H9 (cell line): Measurements from ENCODE around the gene ZBTB22. TPM values are rescaled to one million over a fixed set of nuclear protein-coding genes. Genes with fewer than 3 reads are reported as not detected.

Source experiments
- DNase-seq: peaks from one replicate; pipeline ENCODE4 v3.0.0-alpha.2; 2017
- H2AFZ ChIP-seq: one replicate; pipeline ENCODE4 v1.6.1; 2013; ENCODE audit warnings: mild to moderate bottlenecking, low read length, control low read depth, moderate library complexity
- H2AK5ac ChIP-seq: 2 replicates; pipeline ENCODE4 v1.6.1; 2013; ENCODE audit warnings: low read length, control low read depth, mixed read lengths; ENCODE audit not compliant: insufficient read length
- H2BK120ac ChIP-seq: one replicate; pipeline ENCODE4 v1.6.1; 2013; ENCODE audit warnings: low read depth, mild to moderate bottlenecking, low read length, control low read depth, inconsistent platforms; ENCODE audit not compliant: poor library complexity, severe bottlenecking
- H2BK12ac ChIP-seq: 2 replicates; pipeline ENCODE4 v1.6.1; 2013; ENCODE audit warnings: low read length, control low read depth, mixed read lengths, low read depth; ENCODE audit not compliant: insufficient read length
- H2BK15ac ChIP-seq: 2 replicates; pipeline ENCODE4 v1.6.1; 2013; ENCODE audit warnings: low read depth, low read length, control low read depth
- H2BK20ac ChIP-seq: one replicate; pipeline ENCODE4 v1.6.1; 2013; ENCODE audit warnings: low read depth, mild to moderate bottlenecking, low read length, control low read depth, inconsistent platforms; ENCODE audit not compliant: poor library complexity, severe bottlenecking
- H2BK5ac ChIP-seq: 2 replicates; pipeline ENCODE4 v1.6.1; 2013; ENCODE audit warnings: low read length, control low read depth, mixed read lengths; ENCODE audit not compliant: insufficient read length
- H3K14ac ChIP-seq: 2 replicates; pipeline ENCODE4 v1.6.1; 2013; ENCODE audit warnings: low read length, control low read depth; ENCODE audit not compliant: insufficient read depth
- H3K18ac ChIP-seq: 2 replicates; pipeline ENCODE4 v1.6.1; 2013; ENCODE audit warnings: low read depth, mild to moderate bottlenecking, mixed read lengths, low read length, control low read depth; ENCODE audit not compliant: insufficient read length
- H3K23ac ChIP-seq: 2 replicates; pipeline ENCODE4 v1.6.1; 2013; ENCODE audit warnings: low read length, control low read depth, mixed read lengths, low read depth; ENCODE audit not compliant: insufficient read length
- H3K23me2 ChIP-seq: 2 replicates; pipeline ENCODE4 v1.6.1; 2013; ENCODE audit warnings: low read depth, mild to moderate bottlenecking, mixed read lengths, low read length, control low read depth; ENCODE audit not compliant: insufficient read length, poor library complexity, severe bottlenecking
- H3K27ac ChIP-seq: 2 replicates; pipeline ENCODE4 v1.5.1; 2013; ENCODE audit warnings: low read length, control low read depth, mixed read lengths, low read depth; ENCODE audit not compliant: insufficient read length
- H3K27me3 ChIP-seq: 2 replicates; pipeline ENCODE4 v1.6.1; 2013; ENCODE audit warnings: low read length, control low read depth, inconsistent platforms; ENCODE audit not compliant: insufficient read depth
- H3K4ac ChIP-seq: 2 replicates; pipeline ENCODE4 v1.6.1; 2013; ENCODE audit warnings: low read depth, mild to moderate bottlenecking, control low read depth, inconsistent platforms, low read length, moderate library complexity
- H3K4me1 ChIP-seq: 2 replicates; pipeline ENCODE4 v1.6.1; 2013; ENCODE audit warnings: low read length, control low read depth, inconsistent platforms; ENCODE audit not compliant: insufficient read depth
- H3K4me2 ChIP-seq: 2 replicates; pipeline ENCODE4 v1.6.1; 2013; ENCODE audit warnings: low read length, control low read depth, mixed read lengths; ENCODE audit not compliant: insufficient read length, insufficient read depth
- H3K56ac ChIP-seq: 2 replicates; pipeline ENCODE4 v1.6.1; 2013; ENCODE audit warnings: low read depth, mild to moderate bottlenecking, mixed read lengths, low read length, control low read depth; ENCODE audit not compliant: insufficient read length
- H3K79me1 ChIP-seq: 2 replicates; pipeline ENCODE4 v1.6.1; 2013; ENCODE audit warnings: low read depth, mild to moderate bottlenecking, moderate library complexity, low read length, control low read depth, inconsistent platforms; ENCODE audit not compliant: insufficient read depth, poor library complexity, severe bottlenecking
- H3K79me2 ChIP-seq: 2 replicates; pipeline ENCODE4 v1.6.1; 2013; ENCODE audit warnings: low read length, control low read depth, inconsistent platforms; ENCODE audit not compliant: insufficient read depth
- H3K9ac ChIP-seq: 2 replicates; pipeline ENCODE4 v1.6.1; 2013; ENCODE audit warnings: low read length, control low read depth, mixed read lengths; ENCODE audit not compliant: insufficient read length; ENCODE audit errors: extremely low read depth
- H3K9me3 ChIP-seq: one replicate; pipeline ENCODE4 v1.6.1; 2013; ENCODE audit warnings: low read depth, low read length, inconsistent platforms; ENCODE audit not compliant: control insufficient read depth
- H3T11ph ChIP-seq: one replicate; pipeline ENCODE4 v1.6.1; 2013; ENCODE audit warnings: mild to moderate bottlenecking, low read length, control low read depth, inconsistent platforms
- H4K20me1 ChIP-seq: one replicate; pipeline ENCODE4 v1.6.1; 2013; ENCODE audit not compliant: control insufficient read depth, insufficient read length, insufficient read depth
- H4K5ac ChIP-seq: 2 replicates; pipeline ENCODE4 v1.6.1; 2013; ENCODE audit warnings: low read depth, mild to moderate bottlenecking, mixed read lengths, low read length, control low read depth; ENCODE audit not compliant: insufficient read length
- H4K8ac ChIP-seq: replicated peaks from 2 replicates; pipeline ENCODE4 v1.6.1; 2013; ENCODE audit warnings: low read length, control low read depth, mixed read lengths, low read depth; ENCODE audit not compliant: insufficient read length
- H4K91ac ChIP-seq: 2 replicates; pipeline ENCODE4 v1.6.1; 2013; ENCODE audit warnings: low read depth, mild to moderate bottlenecking, moderate library complexity, mixed read lengths, low read length, control low read depth; ENCODE audit not compliant: insufficient read length
- H3K27ac Mint-ChIP-seq, 3 experiments: 2 replicates in 2 of 3; 3 replicates in 1 of 3; pipeline ENCODE4 v1.8.0; 2020 to 2021; ENCODE audit warnings: mixed read lengths in 3 of 3, mild to moderate bottlenecking in 1 of 3, moderate library complexity in 1 of 3
- H3K27me3 Mint-ChIP-seq: 2 replicates; pipeline ENCODE4 v1.8.0; 2021; ENCODE audit warnings: low read depth, mild to moderate bottlenecking, moderate library complexity, mixed read lengths
- H3K36me3 Mint-ChIP-seq, 3 experiments: 2 replicates in 2 of 3; 3 replicates in 1 of 3; pipeline ENCODE4 v1.8.0; 2020 to 2021; ENCODE audit warnings: low read depth in 3 of 3, mixed read lengths in 3 of 3; ENCODE audit not compliant: insufficient read depth in 1 of 3
- H3K4me1 Mint-ChIP-seq, 2 experiments: 2 replicates each; pipeline ENCODE4 v1.8.0; 2020; ENCODE audit warnings: mixed read lengths in 2 of 2
- H3K4me3 Mint-ChIP-seq, 2 experiments: 2 replicates in 1 of 2; 3 replicates in 1 of 2; pipeline ENCODE4 v1.8.0; 2020 to 2021; ENCODE audit warnings: mild to moderate bottlenecking in 2 of 2, mixed read lengths in 2 of 2, moderate library complexity in 1 of 2
- H3K9me3 Mint-ChIP-seq, 2 experiments: 2 replicates in 1 of 2; 3 replicates in 1 of 2; pipeline ENCODE4 v1.8.0; 2020; ENCODE audit warnings: mild to moderate bottlenecking in 2 of 2, mixed read lengths in 2 of 2, moderate library complexity in 1 of 2
- WGBS: extraction: QIAGEN DNeasy Blood & Tissue Kit; methylation state at CpG from one replicate; pipeline ENCODE4 v1.1.7; 2013; ENCODE audit warnings: missing lambda C conversion rate, low lambda C conversion rate, mixed read lengths; ENCODE audit not compliant: insufficient read length; ENCODE audit errors: extremely low coverage; 5-methylcytosine and 5-hydroxymethylcytosine counted together
- total RNA-seq: library from RNA; stranded (reverse); gene quantifications from 2 replicates; pipeline ENCODE4 v1.2.1, GENCODE V29; 2021
- TF ChIP-seq, protein P1 (sequence below): fragments of 200-600 bp; sonication (generic); conservative IDR thresholded peaks from 3 replicates; pipeline ENCODE4 v1.8.0; 2021; ENCODE audit warnings: antibody characterized with exemption, mild to moderate bottlenecking

ZBTB22 gene
- total RNA-seq, 1 experiment from 2014 or later, result 8.1 TPM

DNA sequence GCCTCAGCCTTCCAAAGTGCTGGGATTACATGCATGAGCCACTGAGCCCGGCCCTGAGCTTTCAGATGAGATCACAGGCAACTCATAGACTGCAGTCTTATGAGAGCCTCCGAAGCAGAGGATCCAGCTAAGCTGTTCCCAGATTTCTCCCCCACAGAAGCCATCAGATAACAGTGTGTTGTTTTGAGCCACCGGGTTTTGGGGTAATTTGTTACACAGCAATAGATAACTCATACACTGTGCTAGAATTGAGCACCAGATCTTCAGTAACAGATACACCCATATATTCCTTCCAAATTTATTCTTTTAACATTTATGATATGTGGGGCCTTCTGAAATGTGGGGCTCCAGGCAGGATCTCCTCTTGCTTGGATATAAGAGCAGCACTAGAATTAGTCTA lies 19.0 kb upstream of the ZBTB22 start:
- H3K9ac ChIP-seq, result no peak overlapping the region
- no peaks in the 10 kb centered on the region for H4K20me1 ChIP-seq
- H3K27me3 Mint-ChIP-seq, result no peaks in the 10 kb centered on the region
- H3K9me3 Mint-ChIP-seq, result no peaks in the 10 kb centered on the region
- no peak overlapping the region for H3K14ac ChIP-seq
- no peak overlapping the region for H3K23ac ChIP-seq
- H2BK15ac ChIP-seq, result no peak overlapping the region
- no peak overlapping the region for H4K91ac ChIP-seq
- H4K8ac ChIP-seq, result no peak overlapping the region
- H4K5ac ChIP-seq, result no peak overlapping the region
- no peak overlapping the region for H2AK5ac ChIP-seq
- no peaks in the 10 kb centered on the region for H3K23me2 ChIP-seq
- H3K27me3 ChIP-seq, result no peaks in the 10 kb centered on the region
- H3K36me3 Mint-ChIP-seq, result no peaks in the 10 kb centered on the region
- no peak overlapping the region for H2BK20ac ChIP-seq
- H2AFZ ChIP-seq, result no peak overlapping the region
- H3K4me3 Mint-ChIP-seq, result no peak overlapping the region
- no peak overlapping the region for H3K27ac Mint-ChIP-seq
- no peak overlapping the region for H2BK5ac ChIP-seq
- no CpG with 5 or more reads among the region's 3 CpGs for WGBS
- H3K56ac ChIP-seq, result no peak overlapping the region
- H3K4ac ChIP-seq, result no peak overlapping the region
- H3K27ac ChIP-seq, result no peak overlapping the region
- H2BK120ac ChIP-seq, result no peak overlapping the region
- H3K79me1 ChIP-seq, result no peaks in the 10 kb centered on the region
- H2BK12ac ChIP-seq, result no peak overlapping the region
- no peaks in the 10 kb centered on the region for H3K4me1 Mint-ChIP-seq
- TF ChIP-seq, protein P1, sequence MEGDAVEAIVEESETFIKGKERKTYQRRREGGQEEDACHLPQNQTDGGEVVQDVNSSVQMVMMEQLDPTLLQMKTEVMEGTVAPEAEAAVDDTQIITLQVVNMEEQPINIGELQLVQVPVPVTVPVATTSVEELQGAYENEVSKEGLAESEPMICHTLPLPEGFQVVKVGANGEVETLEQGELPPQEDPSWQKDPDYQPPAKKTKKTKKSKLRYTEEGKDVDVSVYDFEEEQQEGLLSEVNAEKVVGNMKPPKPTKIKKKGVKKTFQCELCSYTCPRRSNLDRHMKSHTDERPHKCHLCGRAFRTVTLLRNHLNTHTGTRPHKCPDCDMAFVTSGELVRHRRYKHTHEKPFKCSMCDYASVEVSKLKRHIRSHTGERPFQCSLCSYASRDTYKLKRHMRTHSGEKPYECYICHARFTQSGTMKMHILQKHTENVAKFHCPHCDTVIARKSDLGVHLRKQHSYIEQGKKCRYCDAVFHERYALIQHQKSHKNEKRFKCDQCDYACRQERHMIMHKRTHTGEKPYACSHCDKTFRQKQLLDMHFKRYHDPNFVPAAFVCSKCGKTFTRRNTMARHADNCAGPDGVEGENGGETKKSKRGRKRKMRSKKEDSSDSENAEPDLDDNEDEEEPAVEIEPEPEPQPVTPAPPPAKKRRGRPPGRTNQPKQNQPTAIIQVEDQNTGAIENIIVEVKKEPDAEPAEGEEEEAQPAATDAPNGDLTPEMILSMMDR, result no peak
- no peaks in the 10 kb centered on the region for H3K79me2 ChIP-seq
- no peaks in the 10 kb centered on the region for H3K9me3 ChIP-seq
- no peak overlapping the region for H3K4me2 ChIP-seq
- H3T11ph ChIP-seq, result no peak overlapping the region
- DNase-seq, result no peak
- H3K4me1 ChIP-seq, result no peaks in the 10 kb centered on the region
- no peak overlapping the region for H3K18ac ChIP-seq
